K562 (cell line): ENCODE measurements around the gene PLS1. TPM values are rescaled to one million over a fixed set of nuclear protein-coding genes. Genes with fewer than 3 reads are reported as not detected.

ENCODE experiments used
- GABPA ChIP-seq: fragments of 200-800 bp; sonication (Bioruptor generic); conservative IDR thresholded peaks from 2 replicates; pipeline ENCODE4 v1.6.1; 2016; ENCODE audit warnings: low read depth, missing genetic modification characterization, missing compliant biosample characterization
- HCFC1 ChIP-seq: IDR thresholded peaks from 2 replicates; pipeline ENCODE4 v1.6.1; 2012; ENCODE audit warnings: low read depth, low read length, improper control_type of control experiment
- KHSRP ChIP-seq: fragments of 450-650 bp; IDR thresholded peaks from 2 replicates; pipeline ENCODE4 v1.6.1; 2017
- NFRKB ChIP-seq: fragments of 450-650 bp; IDR thresholded peaks from 2 replicates; pipeline ENCODE4 v1.6.1; 2016; ENCODE audit warnings: low read depth
- NONO ChIP-seq, 2 experiments: fragments of 200-400 bp in 1 of 2; fragments of 450-650 bp in 1 of 2; formaldehyde crosslinking in 1 of 2; IDR thresholded peaks; 2 replicates each; pipeline ENCODE4 v1.6.1; 2017; ENCODE audit warnings: low read depth in 2 of 2, mild to moderate bottlenecking in 2 of 2, moderate library complexity in 2 of 2, low read length in 1 of 2
- PML ChIP-seq: IDR thresholded peaks from 2 replicates; pipeline ENCODE4 v1.6.1; 2012; ENCODE audit warnings: low read length, inconsistent platforms
- POLR2B ChIP-seq: fragments of 450-650 bp; IDR thresholded peaks from 2 replicates; pipeline ENCODE4 v1.6.1; 2018; ENCODE audit warnings: low read depth; ENCODE audit not compliant: partially characterized antibody
- RBBP5 ChIP-seq: fragments of 200-600 bp; sonication (generic); IDR thresholded peaks from 2 replicates; pipeline ENCODE4 v1.6.1; 2012; ENCODE audit warnings: borderline replicate concordance, mild to moderate bottlenecking, low read length, control low read depth, inconsistent platforms; ENCODE audit not compliant: insufficient read depth, poor library complexity, severe bottlenecking
- SMAD4 ChIP-seq: fragments of 250-450 bp; sonication (Bioruptor Pico); conservative IDR thresholded peaks from 2 replicates; pipeline ENCODE4 v1.8.0; 2021; ENCODE audit warnings: inconsistent platforms, mild to moderate bottlenecking, moderate library complexity
- XRCC3 ChIP-seq: fragments of 450-650 bp; IDR thresholded peaks from 2 replicates; pipeline ENCODE4 v1.6.1; 2017; ENCODE audit warnings: mild to moderate bottlenecking, moderate library complexity
- ZBED1 ChIP-seq: IDR thresholded peaks from 2 replicates; pipeline ENCODE4 v1.6.1; 2014
- ZC3H4 ChIP-seq: sonication (generic); formaldehyde crosslinking; IDR thresholded peaks from 2 replicates; pipeline ENCODE4 v1.9.0; 2021; ENCODE audit warnings: missing genetic modification reagents, borderline replicate concordance
- ZNF212 ChIP-seq: fragments of 450-650 bp; formaldehyde crosslinking; IDR thresholded peaks from 2 replicates; pipeline ENCODE4 v1.4.0; 2020; ENCODE audit warnings: mild to moderate bottlenecking
- ZNF444 ChIP-seq: fragments of 250-450 bp; sonication (Bioruptor Pico); IDR thresholded peaks from 2 replicates; pipeline ENCODE4 v1.4.0; 2020; ENCODE audit warnings: mild to moderate bottlenecking, moderate library complexity
- polyA plus RNA-seq, 8 experiments: library from polyadenylated mRNA; depleted of rRNA in 4 of 8; stranded (reverse) in 5 of 8; unstranded in 3 of 8; fragments of >200 nt; fragmentation: Nextera tagmentation in 2 of 8; fragmentation: Illumina TruSeq in 1 of 8; extraction: Ambion mirVana in 2 of 8; extraction: Trizol in 1 of 8; gene quantifications; 2 replicates each; pipeline versions ENCODE4 v1.2.1 to v1.2.3, GENCODE V29; 2011 to 2014; ENCODE audit warnings: inconsistent platforms in 1 of 8, missing spikeins in 1 of 8
- total RNA-seq, 7 experiments: library from RNA; depleted of rRNA in 6 of 7; stranded (reverse); fragments of >200 nt in 6 of 7; fragmentation: Illumina TruSeq in 2 of 7; extraction: Trizol in 2 of 7; gene quantifications; 2 replicates each; pipeline versions ENCODE4 v1.2.1 to v1.2.3, GENCODE V29; 2011 to 2021; ENCODE audit warnings: low replicate concordance in 1 of 7
- TF ChIP-seq, protein P1 (sequence below): sonication (generic); formaldehyde crosslinking; IDR thresholded peaks from 2 replicates; pipeline ENCODE4 v1.8.0; 2022; ENCODE audit warnings: missing genetic modification reagents, mild to moderate bottlenecking, borderline replicate concordance
- TF ChIP-seq, protein P2 (sequence below): fragments of 450-650 bp; IDR thresholded peaks from 2 replicates; pipeline ENCODE4 v1.6.1; 2016; ENCODE audit warnings: low read depth, mild to moderate bottlenecking, moderate library complexity

Gene PLS1
- total and polyA plus RNA-seq, 9 of the 15 experiments (the other 6 are each of a cell fraction or from before 2014, with no cell fraction given) = 6.1 to 21.3 (median 13.0) TPM

DNA sequence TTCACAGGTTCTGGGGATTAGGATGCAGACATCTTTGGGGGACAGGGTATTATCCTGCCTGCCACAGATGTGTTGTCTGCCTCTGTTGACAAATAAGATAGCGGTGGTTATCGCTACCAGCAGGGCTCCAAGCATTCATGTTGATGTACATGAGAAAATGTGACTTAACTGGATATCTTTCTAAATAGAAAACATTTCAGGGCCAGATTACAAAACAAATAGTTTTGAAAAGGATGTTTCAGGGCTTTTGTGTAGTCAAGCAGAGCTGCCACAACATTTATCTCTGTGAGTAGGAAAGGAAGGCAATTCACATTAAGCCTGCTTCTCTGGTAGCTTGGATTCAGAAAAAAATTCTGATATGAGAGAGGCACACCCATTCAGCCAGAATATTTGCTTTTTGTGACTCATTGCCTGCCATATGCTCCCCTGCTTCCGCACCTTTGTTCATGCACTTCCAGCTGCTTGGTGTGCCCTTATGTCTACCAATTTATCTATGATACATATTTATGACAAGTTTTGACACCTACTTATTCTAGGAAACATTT is 22.8 kb downstream of the PLS1 start (continued):
- TF ChIP-seq, protein P1, sequence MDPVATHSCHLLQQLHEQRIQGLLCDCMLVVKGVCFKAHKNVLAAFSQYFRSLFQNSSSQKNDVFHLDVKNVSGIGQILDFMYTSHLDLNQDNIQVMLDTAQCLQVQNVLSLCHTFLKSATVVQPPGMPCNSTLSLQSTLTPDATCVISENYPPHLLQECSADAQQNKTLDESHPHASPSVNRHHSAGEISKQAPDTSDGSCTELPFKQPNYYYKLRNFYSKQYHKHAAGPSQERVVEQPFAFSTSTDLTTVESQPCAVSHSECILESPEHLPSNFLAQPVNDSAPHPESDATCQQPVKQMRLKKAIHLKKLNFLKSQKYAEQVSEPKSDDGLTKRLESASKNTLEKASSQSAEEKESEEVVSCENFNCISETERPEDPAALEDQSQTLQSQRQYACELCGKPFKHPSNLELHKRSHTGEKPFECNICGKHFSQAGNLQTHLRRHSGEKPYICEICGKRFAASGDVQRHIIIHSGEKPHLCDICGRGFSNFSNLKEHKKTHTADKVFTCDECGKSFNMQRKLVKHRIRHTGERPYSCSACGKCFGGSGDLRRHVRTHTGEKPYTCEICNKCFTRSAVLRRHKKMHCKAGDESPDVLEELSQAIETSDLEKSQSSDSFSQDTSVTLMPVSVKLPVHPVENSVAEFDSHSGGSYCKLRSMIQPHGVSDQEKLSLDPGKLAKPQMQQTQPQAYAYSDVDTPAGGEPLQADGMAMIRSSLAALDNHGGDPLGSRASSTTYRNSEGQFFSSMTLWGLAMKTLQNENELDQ = no peak
- TF ChIP-seq PML (peak; percentile 94), POLR2B (no peak), NONO (IDR thresholded peaks at IDR 0.05; ENCODE audit: low read depth in 2 of 2, low read length in 1 of 2) (no peak), KHSRP (peak; percentile 33; the same call in 1 of the 2 replicates), ZC3H4 (CRISPR knock-in tag) (no peak), ZNF444 (no peak), NFRKB (no peak), SMAD4 (CRISPR knock-in tag) (peak; percentile 92), RBBP5 (no peak), ZNF212 (CRISPR knock-in tag) (no peak), HCFC1 (no peak), GABPA (tag) (no peak), XRCC3 (no peak), ZBED1 (no peak)
- TF ChIP-seq, protein P2, sequence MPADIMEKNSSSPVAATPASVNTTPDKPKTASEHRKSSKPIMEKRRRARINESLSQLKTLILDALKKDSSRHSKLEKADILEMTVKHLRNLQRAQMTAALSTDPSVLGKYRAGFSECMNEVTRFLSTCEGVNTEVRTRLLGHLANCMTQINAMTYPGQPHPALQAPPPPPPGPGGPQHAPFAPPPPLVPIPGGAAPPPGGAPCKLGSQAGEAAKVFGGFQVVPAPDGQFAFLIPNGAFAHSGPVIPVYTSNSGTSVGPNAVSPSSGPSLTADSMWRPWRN = 0 out of 2 replicates have a peak, but pooled peaks have one; percentile 56
